Panc1 (cell line): ENCODE measurements around the gene CEP104. TPM values are rescaled to one million over a fixed set of nuclear protein-coding genes. Genes with fewer than 3 reads are reported as not detected.
"Not testable (repeated sequence)": the region's sequence is repeated elsewhere in the genome, so short reads cannot be mapped to it uniquely, and the experiment has no call there.

Source experiments
- ATAC-seq: fragments of 200-7000 bp; cut with Tn5 transposase; 2 replicates; pipeline ENCODE4 v1.9.1; 2020; ENCODE audit warnings: mild to moderate bottlenecking, moderate library complexity
- BruUV-seq: library from RNA; stranded (reverse); fragments of 400-500 nt; replicated peaks from 2 replicates; lab custom pipeline; 2021; lab: Mats Ljungman, UMichigan
- CTCF ChIA-PET: fragments of 300-600 bp; sonication (Branson Sonifier 250); formaldehyde crosslinking; loops from one replicate; lab custom pipeline; 2022; ENCODE audit warnings: antibody characterized with exemption; lab: Charles Lee
- POLR2A ChIA-PET: fragments of 300-600 bp; sonication (Branson Sonifier 250); formaldehyde crosslinking; loops from one replicate; lab custom pipeline; 2022; ENCODE audit warnings: antibody characterized with exemption; lab: Charles Lee
- DNase-seq: peaks from one replicate; pipeline ENCODE4 v3.0.0-alpha.2; 2010; ENCODE audit warnings: low read depth, low spot score
- H3K27ac ChIP-seq: 2 replicates; pipeline ENCODE4 v1.5.1; 2011; ENCODE audit warnings: mild to moderate bottlenecking, low read length, inconsistent platforms
- H3K27me3 ChIP-seq: fragments of 200-500 bp; sonication (Bioruptor generic); 2 replicates; pipeline ENCODE4 v1.6.0; 2014; ENCODE audit warnings: low read length, inconsistent platforms; ENCODE audit not compliant: control insufficient read depth, insufficient read depth
- H3K36me3 ChIP-seq: fragments of 200-500 bp; sonication (Bioruptor generic); 2 replicates; pipeline ENCODE4 v1.5.1; 2014; ENCODE audit warnings: inconsistent platforms, mild to moderate bottlenecking, low read length, moderate library complexity; ENCODE audit not compliant: control insufficient read depth, insufficient read depth
- H3K4me1 ChIP-seq: 2 replicates; pipeline ENCODE4 v1.5.1; 2011; ENCODE audit warnings: inconsistent platforms, mild to moderate bottlenecking, low read length, moderate library complexity; ENCODE audit not compliant: control insufficient read depth, insufficient read depth
- H3K4me3 ChIP-seq, 2 experiments: 2 replicates each; pipeline ENCODE4 v1.5.1; 2011 to 2012; ENCODE audit warnings: low read depth in 2 of 2, low read length in 2 of 2, mild to moderate bottlenecking in 2 of 2, inconsistent platforms in 1 of 2, moderate library complexity in 1 of 2
- H3K9me3 ChIP-seq: fragments of 200-500 bp; sonication (Bioruptor generic); 2 replicates; pipeline ENCODE4 v1.5.1; 2014; ENCODE audit warnings: low read depth, mild to moderate bottlenecking, inconsistent platforms, low read length, moderate library complexity; ENCODE audit not compliant: control insufficient read depth, insufficient read depth
- POLR2AphosphoS5 ChIP-seq: IDR thresholded peaks from 2 replicates; pipeline ENCODE4 v1.6.1; 2012; ENCODE audit warnings: mild to moderate bottlenecking, low read depth, low read length, moderate library complexity
- SIN3A ChIP-seq: IDR thresholded peaks from 2 replicates; pipeline ENCODE4 v1.6.1; 2012; ENCODE audit warnings: low read depth, mild to moderate bottlenecking, low read length, moderate library complexity, borderline replicate concordance; ENCODE audit not compliant: insufficient read depth
- TCF7L2 ChIP-seq: IDR thresholded peaks from 2 replicates; pipeline ENCODE4 v1.6.1; 2011; ENCODE audit warnings: mild to moderate bottlenecking, low read depth, low read length, inconsistent platforms
- in situ Hi-C: cut with HindIII; loops from 2 replicates; pipeline ENCODE4 v1.10.0; 2016; ENCODE audit warnings: low sequenced_read_pairs, low pct_unique_long_range_greater_than_20kb
- intact Hi-C: fragments of 100-400 bp; cut with micrococcal nuclease; formaldehyde crosslinking; loops from one replicate; pipeline ENCODE4 v1.10.0; 2022; ENCODE audit not compliant: unreplicated experiment
- total RNA-seq: library from RNA; stranded (reverse); gene quantifications from one replicate; pipeline ENCODE4 v1.2.1, GENCODE V29; 2021; ENCODE audit not compliant: unreplicated experiment
- TF ChIP-seq, protein P1 (sequence below): fragments of 450-650 bp; IDR thresholded peaks from 2 replicates; pipeline ENCODE4 v1.5.1; 2017; ENCODE audit warnings: mild to moderate bottlenecking
- TF ChIP-seq, protein P2 (sequence below), 2 experiments: IDR thresholded peaks; 2 replicates each; pipeline ENCODE4 v1.6.1; 2011 to 2012; ENCODE audit warnings: low read depth in 2 of 2, control low read depth in 1 of 2, low read length in 1 of 2, mild to moderate bottlenecking in 1 of 2, moderate library complexity in 1 of 2; ENCODE audit not compliant: insufficient read depth in 1 of 2

Gene CEP104
- total RNA-seq, 1 experiment from 2014 or later = 52.0 TPM

GRCh38 chr1:3803905-3804626, 52.9 kb downstream of the CEP104 start:
- ChIA-PET POLR2A (interaction anchor here (0.5 to 0.6 kb wide), 2 partner anchors 96 to 1851 kb away, joined by 4 to 15 read pairs; partner anchors contain the start of gene C1orf174), CTCF (no interaction called here)
- no peak overlapping the region for H3K4me3 ChIP-seq
- no peaks in the 10 kb centered on the region for H3K27me3 ChIP-seq
- no peaks in the 10 kb centered on the region for H3K36me3 ChIP-seq
- intact Hi-C loops = no loop called here
- H3K27ac ChIP-seq = no peak overlapping the region
- DNase-seq (no peak), ATAC-seq (no peak)
- no peaks in the 10 kb centered on the region for H3K9me3 ChIP-seq
- in situ Hi-C loops = no loop called here
- no peaks in the 10 kb centered on the region for H3K4me1 ChIP-seq
- no TSS peak for BruUV-seq
- no peak for TF ChIP-seq POLR2AphosphoS5
- TF ChIP-seq, protein P1, sequence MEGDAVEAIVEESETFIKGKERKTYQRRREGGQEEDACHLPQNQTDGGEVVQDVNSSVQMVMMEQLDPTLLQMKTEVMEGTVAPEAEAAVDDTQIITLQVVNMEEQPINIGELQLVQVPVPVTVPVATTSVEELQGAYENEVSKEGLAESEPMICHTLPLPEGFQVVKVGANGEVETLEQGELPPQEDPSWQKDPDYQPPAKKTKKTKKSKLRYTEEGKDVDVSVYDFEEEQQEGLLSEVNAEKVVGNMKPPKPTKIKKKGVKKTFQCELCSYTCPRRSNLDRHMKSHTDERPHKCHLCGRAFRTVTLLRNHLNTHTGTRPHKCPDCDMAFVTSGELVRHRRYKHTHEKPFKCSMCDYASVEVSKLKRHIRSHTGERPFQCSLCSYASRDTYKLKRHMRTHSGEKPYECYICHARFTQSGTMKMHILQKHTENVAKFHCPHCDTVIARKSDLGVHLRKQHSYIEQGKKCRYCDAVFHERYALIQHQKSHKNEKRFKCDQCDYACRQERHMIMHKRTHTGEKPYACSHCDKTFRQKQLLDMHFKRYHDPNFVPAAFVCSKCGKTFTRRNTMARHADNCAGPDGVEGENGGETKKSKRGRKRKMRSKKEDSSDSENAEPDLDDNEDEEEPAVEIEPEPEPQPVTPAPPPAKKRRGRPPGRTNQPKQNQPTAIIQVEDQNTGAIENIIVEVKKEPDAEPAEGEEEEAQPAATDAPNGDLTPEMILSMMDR = no peak
- TF ChIP-seq, protein P2, sequence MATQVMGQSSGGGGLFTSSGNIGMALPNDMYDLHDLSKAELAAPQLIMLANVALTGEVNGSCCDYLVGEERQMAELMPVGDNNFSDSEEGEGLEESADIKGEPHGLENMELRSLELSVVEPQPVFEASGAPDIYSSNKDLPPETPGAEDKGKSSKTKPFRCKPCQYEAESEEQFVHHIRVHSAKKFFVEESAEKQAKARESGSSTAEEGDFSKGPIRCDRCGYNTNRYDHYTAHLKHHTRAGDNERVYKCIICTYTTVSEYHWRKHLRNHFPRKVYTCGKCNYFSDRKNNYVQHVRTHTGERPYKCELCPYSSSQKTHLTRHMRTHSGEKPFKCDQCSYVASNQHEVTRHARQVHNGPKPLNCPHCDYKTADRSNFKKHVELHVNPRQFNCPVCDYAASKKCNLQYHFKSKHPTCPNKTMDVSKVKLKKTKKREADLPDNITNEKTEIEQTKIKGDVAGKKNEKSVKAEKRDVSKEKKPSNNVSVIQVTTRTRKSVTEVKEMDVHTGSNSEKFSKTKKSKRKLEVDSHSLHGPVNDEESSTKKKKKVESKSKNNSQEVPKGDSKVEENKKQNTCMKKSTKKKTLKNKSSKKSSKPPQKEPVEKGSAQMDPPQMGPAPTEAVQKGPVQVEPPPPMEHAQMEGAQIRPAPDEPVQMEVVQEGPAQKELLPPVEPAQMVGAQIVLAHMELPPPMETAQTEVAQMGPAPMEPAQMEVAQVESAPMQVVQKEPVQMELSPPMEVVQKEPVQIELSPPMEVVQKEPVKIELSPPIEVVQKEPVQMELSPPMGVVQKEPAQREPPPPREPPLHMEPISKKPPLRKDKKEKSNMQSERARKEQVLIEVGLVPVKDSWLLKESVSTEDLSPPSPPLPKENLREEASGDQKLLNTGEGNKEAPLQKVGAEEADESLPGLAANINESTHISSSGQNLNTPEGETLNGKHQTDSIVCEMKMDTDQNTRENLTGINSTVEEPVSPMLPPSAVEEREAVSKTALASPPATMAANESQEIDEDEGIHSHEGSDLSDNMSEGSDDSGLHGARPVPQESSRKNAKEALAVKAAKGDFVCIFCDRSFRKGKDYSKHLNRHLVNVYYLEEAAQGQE (IDR thresholded peaks at IDR 0.05; ENCODE audit: insufficient read depth in 1 of 2, low read depth in 2 of 2, low read length in 1 of 2) = no peak

- H3K27me3 ChIP-seq, H3K9me3 ChIP-seq, ATAC-seq, H3K27ac ChIP-seq, POLR2A ChIA-PET, H3K36me3 ChIP-seq, intact Hi-C loops, BruUV-seq, H3K4me1 ChIP-seq, DNase-seq, in situ Hi-C loops, H3K4me3 ChIP-seq: not testable (repeated sequence)
- CTCF ChIA-PET = interaction anchor here (1.1 kb wide), 1 partner anchor 26 kb away, joined by 3 read pairs; no protein-coding TSS in a partner anchor
Measured at GRCh38 chr1:3800795-3801194, 56.2 kb downstream of the CEP104 start.

GRCh38 chr1:3799976-3800685, 56.9 kb downstream of the CEP104 start:
- DNase-seq (no peak), ATAC-seq (no peak)
- Histone ChIP-seq H3K4me3 (no peak overlapping the region), H3K36me3 (no peaks in the 10 kb centered on the region; the same call in 1 of the 2 replicates), H3K27me3 (no peaks in the 10 kb centered on the region), H3K9me3 (no peaks in the 10 kb centered on the region), H3K4me1 (peaks cover 2% of the 10 kb centered on the region), H3K27ac (no peak overlapping the region)
- no peak for TF ChIP-seq POLR2AphosphoS5
- TF ChIP-seq, protein P2 (IDR thresholded peaks at IDR 0.05; ENCODE audit: insufficient read depth in 1 of 2, low read depth in 2 of 2, low read length in 1 of 2) = no peak
- no peak for TF ChIP-seq TCF7L2
- TF ChIP-seq SIN3A = no peak
- TF ChIP-seq, protein P1 = no peak
- BruUV-seq = no TSS peak
- ChIA-PET CTCF (no interaction called here), POLR2A (no interaction called here)
- intact Hi-C loops (no loop called here), in situ Hi-C loops (no loop called here)
